HG02759 (cell line): ENCODE measurements around the gene HOXB5.

ENCODE experiments used
- ATAC-seq: cut with Tn5 transposase; IDR thresholded peaks from one replicate; pipeline ENCODE4 v1.9.1; 2021; ENCODE audit warnings: mild to moderate bottlenecking, moderate library complexity; ENCODE audit not compliant: unreplicated experiment

The HOXB5 gene

DNA sequence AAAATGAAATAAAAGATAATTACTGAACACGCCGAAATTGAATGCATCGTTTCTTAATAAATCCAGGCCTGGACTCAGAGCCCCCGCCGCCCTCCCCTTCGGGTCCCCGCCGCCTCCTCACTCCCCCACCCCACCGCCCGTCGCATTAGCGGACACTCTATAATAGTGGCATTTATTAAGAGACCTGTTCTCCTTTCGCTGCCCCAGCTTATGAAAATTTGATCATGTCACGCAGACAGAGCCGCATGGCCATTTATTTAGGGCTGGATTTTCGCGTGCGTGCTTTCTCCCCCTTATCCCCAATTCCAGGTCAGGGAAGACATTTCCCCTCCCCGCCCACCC lies 42.4 kb downstream of the HOXB5 start:
- no peak for ATAC-seq

DNA sequence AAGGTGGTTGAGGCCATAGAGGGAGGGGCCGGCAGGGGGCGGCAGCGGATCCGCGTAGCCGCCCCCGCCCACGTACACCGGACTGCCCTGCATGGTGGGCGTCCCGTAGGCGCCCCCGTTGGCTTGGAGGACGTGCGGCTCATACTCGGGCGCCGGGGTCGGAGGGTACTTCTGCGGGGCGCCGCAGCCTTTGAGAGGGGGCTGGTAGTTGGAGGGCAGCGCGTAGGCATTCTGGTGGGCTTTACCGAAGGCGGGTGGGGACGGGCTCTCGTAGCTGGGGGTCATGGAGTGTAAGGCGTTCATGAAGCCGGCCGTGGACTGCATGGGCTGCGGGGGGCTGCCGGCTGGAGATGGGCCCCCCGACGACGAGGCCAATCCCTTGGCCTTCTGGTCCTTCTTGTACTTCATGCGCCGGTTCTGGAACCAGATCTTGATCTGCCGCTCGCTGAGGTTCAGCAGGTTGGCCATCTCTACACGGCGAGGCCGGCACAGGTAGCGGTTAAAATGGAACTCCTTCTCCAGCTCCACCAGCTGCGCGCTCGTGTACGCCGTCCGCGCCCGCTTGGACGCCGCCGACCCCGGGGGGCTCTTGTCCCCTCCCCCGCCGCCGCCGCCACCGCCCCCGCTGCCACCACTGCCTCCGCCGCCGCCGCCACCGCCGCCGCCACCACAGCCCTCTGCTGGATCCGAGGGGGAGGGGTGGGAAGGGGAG lies 42.9 kb downstream of the HOXB5 start:
- ATAC-seq: no peak

DNA sequence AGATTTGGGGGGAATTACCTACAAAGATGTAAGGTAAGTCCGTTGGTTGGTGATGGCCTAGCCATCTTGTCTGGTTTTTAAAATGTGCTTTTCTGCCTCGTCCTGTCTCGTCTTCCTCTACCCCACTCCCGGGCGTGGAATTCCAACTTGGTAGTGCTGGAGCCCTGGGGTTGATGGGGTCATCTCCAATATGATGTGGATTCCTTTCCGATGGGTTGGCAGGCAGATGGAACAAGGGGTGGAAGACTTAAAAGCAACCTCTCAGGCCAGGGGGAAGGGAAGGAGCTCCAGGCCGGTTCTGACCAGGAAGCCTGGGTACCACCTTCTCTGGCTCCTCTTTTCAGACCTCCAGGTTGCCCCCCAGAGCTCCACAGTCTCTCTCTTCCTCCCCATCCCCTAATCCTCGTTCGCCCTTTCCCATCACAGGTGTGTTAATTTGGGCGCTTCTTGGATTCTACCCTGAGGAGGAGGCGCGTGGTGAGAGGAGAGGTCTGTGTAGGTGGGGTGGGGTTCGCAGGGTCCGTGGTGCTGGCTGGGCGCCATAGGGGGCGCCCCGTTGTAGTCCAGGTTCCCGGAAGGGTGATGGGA lies 43.6 kb downstream of the HOXB5 start:
- ATAC-seq: no peak

DNA sequence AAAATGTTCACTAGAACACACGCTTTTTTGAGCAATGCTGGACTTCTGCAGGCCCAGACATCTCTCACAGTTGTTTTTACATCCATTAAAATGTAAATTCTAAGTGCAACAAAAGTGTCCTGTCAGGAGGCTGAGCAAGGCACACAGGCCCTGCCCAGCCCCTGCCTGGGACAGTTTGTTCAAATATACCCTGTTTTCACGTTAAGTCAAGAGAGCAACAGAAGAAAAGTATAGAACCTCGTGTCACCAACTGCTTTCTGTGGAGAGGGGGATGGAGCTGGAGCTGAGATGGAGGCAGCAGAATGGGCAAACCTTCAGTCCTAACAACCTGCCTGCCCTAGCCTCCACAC lies 44.3 kb downstream of the HOXB5 start:
- ATAC-seq: no peak

GRCh38 chr17:48548523-48549280 lies 44.9 kb downstream of the HOXB5 start:
- ATAC-seq: no peak

DNA sequence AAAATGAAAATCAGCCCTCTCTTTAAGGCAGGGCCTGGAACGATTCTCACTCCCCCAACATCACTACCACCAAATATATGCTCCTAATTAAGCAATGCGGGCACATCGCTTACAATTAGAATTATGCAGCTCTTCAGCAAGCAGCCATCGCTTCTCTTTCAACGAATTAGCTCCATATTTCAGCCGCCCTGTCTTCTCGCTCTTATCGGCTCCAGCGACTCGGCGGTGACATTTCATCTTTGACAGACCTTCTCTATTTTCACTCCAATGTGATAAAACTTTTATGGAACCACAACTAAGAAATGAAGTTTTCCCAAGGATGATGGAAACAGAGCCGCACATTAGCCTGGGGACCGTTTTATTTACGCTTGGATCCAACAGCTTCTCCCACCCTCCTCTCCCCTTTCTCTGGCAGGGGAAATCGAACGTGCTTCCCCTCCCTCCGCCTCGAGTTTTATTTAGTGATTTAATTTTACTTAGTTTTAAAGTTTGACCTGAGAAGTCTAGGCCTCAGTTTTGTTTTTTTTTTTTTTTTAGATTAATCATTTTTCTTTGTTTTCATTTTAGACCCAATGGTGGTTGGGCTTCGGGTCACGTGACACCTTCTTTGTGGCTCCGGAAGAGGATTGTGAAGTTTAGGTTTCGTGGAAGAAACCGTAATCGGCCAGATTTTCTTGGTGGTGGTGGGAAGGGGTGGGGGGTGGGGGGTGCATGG lies 45.6 kb downstream of the HOXB5 start:
- ATAC-seq: no peak

DNA sequence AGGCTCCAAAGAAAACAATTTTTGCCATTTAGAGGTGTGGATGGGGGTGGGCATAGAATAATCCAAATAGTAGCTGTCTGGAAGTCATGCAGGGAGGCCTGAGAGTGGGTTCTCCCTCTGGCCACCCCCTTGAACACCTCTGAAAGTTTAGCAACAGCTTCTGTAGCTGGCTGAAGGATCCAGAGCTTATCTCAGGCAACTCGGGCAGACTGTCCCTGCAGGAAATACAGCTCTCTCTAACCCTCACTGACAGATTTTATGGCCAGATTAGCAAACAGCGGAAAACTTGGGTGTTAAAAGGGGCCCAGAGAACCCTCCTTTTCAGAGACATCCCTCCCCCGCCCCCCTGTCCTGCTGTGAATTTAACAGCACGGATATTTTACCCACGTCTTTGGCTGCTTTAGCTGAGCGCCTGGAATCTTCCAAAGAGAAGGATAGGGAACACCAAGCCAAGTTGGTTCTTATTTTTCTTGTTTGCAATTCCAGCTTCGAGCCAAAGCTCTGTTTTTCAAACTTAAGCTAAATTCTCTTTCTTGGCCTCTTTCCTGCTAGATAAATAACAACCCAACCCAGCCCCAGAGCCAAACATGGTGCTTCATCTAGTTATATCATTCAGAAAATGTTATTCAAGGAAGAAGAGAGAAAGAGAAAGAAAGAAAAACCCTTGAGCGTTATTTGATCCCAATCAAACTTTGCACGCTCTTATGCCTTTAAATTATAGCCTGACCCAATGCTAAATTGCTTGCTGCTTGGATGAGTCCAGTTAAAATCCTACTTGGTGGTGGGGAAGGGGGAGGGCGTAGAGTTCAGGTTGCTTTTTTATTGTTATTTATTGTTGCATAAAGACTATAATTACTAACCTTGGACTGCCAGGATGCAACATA lies 46.4 kb downstream of the HOXB5 start:
- no peak for ATAC-seq

DNA sequence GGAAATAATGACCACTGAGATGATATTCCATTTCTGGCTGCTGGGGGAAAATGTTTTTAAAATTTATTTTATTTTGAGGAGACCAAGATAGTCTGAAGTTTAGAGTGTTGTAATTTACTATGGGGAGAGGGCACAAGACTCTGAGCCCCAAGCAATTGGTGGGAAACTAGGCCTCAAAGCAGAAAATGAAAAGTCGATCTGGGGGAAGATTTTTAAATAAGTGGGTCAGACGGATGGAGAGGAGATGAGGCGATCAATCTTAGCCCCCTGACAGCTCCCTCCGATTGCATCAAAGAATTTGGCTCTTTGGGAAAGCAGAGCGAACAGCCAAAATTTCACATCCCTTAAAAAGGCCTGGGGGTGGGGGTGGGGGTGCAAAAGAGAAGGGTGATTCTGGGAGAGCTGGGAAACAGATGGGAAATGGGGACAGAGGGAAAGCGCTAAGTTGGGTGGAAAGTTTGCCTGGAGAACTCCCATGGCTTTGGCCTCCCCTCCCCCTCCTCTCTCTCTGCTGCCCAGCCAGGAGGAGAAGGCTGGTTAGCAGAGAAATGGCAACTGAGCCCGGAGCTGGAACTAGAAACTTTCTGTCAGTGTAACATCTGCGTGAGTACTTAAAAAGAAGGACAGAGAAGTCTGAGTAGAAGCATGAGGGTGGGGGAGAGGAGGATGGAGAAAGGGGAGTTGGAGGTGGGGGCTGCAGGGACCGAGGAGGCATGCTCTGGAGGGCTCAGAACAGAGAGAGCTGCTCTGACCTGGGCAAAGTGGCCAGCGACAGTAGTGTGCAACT lies 47.2 kb downstream of the HOXB5 start:
- ATAC-seq: no peak

GRCh38 chr17:48545539-48545938 lies 48.0 kb downstream of the HOXB5 start:
- no peak for ATAC-seq

- ATAC-seq: no peak
Measured at GRCh38 chr17:48545022-48545375, 48.6 kb downstream of the HOXB5 start, which contains the start of gene HOXB2. HOXB2 (minus strand) TSS chr17:48545109; CDS start chr17:48544911, 198 bp downstream.

- ATAC-seq: no peak
Measured at GRCh38 chr17:48544349-48545021, 49.1 kb downstream of the HOXB5 start.

DNA sequence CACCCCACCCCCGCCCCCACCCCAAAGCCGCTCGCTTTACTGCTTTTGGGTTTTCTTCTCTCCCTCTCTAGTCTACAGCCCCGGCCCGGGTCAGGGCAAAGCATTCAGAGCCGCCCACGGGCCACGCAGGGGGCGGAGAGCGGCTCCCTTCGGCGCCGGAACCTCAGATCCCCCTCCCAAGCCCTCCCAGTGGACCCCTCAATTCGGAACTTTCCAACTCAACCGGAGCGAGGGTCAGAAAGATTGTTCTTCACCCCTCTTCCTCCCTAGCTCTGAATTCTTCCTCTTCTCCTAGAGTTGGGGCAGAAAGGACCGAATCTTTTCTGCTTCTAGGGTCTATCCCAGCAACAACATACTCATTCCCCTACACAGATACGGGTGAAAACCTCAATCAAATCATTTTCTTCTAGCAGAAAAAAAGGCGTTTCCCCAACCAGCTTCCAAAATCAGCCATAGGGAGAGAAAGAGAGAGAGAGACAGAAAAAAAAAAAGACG lies 49.7 kb downstream of the HOXB5 start:
- ATAC-seq: peak; percentile 36

DNA sequence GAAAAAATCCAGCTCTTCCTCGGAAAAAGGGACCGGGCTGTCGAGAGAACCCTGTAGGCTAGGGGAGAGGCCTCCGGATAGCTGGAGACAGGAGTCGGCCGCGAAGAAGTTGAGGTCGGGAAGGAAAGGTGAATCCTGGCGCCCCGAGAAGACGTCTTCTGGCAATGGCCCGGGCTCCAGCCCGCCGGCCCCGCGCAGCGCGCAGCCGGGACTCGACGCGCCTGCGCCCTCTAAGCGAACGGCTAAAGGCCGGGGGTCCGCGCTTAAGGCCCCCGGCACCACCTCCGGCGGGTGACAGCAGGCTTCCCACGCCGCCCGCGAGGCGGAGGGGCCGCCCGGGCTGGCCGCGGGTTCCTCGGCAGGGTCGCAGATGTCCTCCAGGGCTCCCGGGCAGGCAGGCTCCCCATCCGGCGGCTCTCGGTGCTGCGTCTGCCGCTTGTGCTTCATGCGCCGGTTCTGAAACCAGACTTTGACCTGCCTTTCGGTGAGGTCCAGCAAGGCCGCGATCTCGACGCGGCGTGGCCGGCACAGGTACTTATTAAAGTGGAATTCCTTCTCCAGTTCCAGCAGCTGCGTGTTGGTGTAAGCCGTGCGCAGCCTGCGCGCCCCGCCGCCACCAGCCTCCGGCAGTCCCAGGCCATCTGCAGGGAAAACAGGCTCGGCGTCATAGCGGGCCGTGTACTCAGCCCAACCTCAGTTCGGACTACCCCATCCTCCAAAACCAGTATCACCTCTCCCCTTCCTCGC lies 50.3 kb downstream of the HOXB5 start:
- peak; percentile 58 for ATAC-seq

- no peak for ATAC-seq
Measured at GRCh38 chr17:48542698-48543106, 50.9 kb downstream of the HOXB5 start.

- no peak for ATAC-seq
Measured at GRCh38 chr17:48542114-48542656, 51.4 kb downstream of the HOXB5 start.

DNA sequence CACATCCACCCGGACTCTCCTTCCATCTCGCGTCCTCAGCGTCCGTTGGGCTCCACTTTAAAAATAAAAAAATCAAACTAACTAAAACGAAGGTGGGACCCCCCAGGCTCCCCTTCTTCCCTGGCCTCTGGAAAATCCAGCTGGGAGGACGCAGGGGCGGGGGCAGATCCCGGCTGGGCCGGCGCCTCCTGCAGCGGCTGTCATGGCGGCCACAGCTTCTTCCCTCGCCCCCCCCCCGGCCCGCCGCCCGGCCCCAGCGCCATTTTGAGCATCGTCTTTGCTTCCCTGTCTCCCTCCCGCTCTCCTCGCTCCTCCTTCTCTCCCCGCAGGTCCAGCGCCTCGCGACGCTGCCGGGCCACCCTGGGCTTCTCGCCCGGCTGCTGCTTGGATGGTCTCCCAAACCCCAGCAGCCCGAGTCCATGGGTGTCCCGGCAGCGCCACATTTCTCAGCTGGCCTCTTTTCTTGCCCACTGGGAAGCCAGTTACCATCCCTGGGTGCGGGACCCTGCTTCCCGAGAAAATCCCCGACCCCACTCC lies 51.9 kb downstream of the HOXB5 start:
- ATAC-seq: no peak
